ENCODE results near the gene THSD7A.

Gene THSD7A

DNA sequence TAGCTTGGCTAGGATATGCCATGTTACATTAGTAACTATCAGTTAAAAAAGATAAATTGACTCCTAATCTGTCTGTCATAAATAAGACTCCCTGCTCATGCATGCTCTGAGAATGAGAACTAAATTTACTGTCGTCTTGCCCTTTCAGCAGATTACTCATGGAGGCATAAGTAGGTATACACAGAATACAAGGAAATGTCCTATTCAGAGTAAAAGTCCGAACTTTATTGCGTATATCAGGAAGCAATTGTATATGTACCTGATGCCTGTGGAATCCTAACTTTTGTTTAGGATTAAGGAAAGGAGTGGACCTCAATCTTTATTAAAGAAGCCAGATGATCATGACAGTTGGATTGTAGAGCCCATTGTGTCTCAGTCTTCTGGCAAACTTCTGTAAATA is 118.6 kb downstream of the THSD7A start:
- DNase-seq (ENCODE audit: low read depth) = no peak
- no peak overlapping the region for H3K4me3 ChIP-seq (ENCODE audit: low read depth, low read length)
- TF ChIP-seq, protein P1, sequence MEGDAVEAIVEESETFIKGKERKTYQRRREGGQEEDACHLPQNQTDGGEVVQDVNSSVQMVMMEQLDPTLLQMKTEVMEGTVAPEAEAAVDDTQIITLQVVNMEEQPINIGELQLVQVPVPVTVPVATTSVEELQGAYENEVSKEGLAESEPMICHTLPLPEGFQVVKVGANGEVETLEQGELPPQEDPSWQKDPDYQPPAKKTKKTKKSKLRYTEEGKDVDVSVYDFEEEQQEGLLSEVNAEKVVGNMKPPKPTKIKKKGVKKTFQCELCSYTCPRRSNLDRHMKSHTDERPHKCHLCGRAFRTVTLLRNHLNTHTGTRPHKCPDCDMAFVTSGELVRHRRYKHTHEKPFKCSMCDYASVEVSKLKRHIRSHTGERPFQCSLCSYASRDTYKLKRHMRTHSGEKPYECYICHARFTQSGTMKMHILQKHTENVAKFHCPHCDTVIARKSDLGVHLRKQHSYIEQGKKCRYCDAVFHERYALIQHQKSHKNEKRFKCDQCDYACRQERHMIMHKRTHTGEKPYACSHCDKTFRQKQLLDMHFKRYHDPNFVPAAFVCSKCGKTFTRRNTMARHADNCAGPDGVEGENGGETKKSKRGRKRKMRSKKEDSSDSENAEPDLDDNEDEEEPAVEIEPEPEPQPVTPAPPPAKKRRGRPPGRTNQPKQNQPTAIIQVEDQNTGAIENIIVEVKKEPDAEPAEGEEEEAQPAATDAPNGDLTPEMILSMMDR (IDR thresholded peaks at IDR 0.05; ENCODE audit: insufficient read depth, low read depth, low read length, missing control alignments) = no peak

DNA sequence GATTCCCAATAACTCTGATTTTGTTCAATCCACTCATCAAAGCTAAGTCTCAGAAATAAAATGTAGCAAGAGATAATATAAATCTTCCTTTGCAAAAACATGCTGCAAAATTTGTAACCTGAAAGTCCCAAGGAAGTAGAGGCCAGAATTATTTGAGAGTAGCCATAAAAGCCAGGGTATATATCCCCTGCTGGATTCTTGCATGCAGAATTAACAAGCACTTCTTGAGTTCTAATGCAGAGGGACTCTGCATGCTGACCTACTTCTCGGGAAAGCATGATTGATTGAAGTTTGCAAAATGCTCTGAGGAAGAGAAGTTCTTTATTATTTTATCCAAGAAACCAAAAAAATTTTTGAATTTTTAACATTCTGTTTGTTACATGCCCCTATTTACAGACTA is 121.6 kb downstream of the THSD7A start:
- TF ChIP-seq, protein P1 (IDR thresholded peaks at IDR 0.05; ENCODE audit: insufficient read depth, low read depth, low read length, missing control alignments) = no peak
- no peak for DNase-seq (ENCODE audit: low read depth)
- no peak overlapping the region for H3K4me3 ChIP-seq (ENCODE audit: low read depth, low read length)

DNA sequence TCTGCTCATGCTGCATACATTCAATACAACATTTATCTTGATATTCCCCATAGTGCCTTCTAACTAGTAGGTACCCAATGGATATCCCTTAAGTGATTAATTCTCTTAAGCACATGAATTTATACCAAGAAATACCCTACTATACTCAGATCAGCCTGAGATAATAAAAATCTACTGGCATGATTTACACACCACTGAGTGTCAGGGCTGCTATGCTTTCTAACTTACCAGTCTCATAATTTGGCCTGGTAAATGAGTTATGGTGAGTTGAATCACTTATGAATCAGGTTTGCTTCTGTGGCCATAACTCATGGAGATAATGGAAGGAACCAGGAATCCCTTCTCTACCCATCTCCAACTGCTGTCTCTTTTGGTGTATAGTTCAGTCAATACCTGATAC is 122.8 kb downstream of the THSD7A start:
- DNase-seq (ENCODE audit: low read depth) = no peak
- TF ChIP-seq, protein P1 (IDR thresholded peaks at IDR 0.05; ENCODE audit: insufficient read depth, low read depth, low read length, missing control alignments) = no peak

DNA sequence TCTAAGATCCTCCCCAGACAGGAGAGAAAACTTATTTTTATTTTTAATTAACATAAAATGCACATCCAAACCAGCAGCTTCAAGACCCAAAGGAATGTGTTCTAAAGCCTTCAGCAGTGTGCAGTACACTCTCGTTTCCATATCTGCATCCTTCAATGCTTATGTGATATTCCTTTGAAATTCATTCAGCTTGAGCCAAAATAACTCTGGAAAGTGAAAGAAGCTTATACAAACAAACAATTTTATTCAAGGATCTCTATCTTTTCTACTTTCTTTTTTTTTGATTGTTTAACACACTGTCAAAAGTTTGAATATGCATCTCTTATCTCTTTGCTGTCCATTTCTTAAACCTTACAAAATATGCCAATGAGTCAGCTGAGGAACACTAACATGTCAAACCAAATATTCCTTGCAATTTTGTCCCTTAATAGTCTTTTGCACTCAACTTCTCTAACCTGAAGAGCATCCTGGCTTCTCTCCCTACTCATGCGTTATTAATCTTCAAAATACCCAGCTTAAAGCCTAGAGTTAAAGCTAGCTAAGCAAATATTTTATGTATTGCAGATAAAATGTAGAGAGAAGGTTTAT is 124.3 kb downstream of the THSD7A start:
- H3K4me3 ChIP-seq (ENCODE audit: low read depth, low read length) = no peak overlapping the region
- DNase-seq (ENCODE audit: low read depth) = no peak
- TF ChIP-seq, protein P1 (IDR thresholded peaks at IDR 0.05; ENCODE audit: insufficient read depth, low read depth, low read length, missing control alignments) = no peak

More for the DNA sequence above, 122.8 kb downstream of the THSD7A start:
- no peak overlapping the region for H3K4me3 ChIP-seq (ENCODE audit: low read depth, low read length)

DNA sequence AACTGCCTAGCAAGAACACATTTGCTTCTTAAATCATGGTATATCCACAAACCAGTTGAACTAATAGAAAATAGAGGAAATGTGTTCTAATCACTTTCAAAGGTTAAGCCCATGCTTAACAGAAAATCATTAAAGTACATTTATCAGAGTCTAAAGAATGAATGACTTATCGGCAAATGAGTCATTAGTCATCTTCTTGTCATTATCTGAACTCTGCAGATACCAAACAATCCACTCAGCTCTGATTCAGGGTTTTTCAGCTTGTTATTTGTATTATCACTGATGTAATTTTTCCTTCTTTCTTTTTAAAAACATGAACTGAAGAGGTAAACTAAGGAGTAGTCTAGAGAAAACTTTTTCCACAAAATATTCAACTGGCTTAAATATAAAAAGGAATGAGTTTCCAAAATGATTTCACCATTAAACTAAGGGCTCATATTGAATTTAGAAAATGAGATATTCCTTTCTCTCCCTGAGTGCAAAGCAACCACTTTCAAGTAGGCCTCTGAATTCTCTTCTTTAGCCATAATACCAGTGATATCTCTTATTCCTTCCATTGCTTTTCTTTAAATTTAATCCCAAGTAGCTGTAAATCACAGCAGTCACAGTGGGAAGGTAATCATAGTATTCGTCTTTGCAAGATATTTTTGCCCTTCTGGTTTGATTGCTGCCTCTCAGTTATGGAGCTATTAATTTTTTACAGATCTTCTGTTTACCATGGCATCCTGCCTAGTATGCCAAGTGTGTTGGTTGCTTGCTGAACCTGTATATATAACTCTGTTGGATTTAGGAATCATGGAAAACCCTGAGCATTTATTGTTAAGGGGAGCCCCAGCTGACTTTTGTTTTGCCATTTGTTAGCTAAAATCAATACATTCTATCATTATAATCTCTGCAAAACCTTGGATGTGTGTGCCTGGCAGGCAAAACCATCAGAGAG is 125.1 kb downstream of the THSD7A start:
- DNase-seq (ENCODE audit: low read depth) = no peak
- TF ChIP-seq, protein P1 (IDR thresholded peaks at IDR 0.05; ENCODE audit: insufficient read depth, low read depth, low read length, missing control alignments) = no peak
- no peak overlapping the region for H3K4me3 ChIP-seq (ENCODE audit: low read depth, low read length)

DNA sequence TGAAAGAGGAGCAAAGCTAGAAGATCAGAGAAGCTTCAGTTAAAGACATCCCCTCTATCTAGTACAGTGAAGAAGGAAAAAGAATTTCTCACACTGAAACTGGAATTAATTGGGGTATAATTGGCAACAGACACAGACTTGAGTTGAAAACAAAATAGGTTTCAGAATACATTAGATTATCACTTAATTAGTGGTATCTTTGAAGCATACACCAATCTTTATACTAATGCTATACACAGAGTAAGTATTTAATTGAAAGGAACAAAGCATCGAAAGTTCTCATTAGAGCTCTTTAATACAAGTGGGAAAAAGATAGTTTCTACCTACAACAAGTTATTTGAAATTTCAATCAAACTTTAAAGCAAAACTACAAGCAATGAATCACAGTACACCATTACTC is 128.2 kb downstream of the THSD7A start:
- no peak for DNase-seq (ENCODE audit: low read depth)
- H3K4me3 ChIP-seq (ENCODE audit: low read depth, low read length) = no peak overlapping the region
- TF ChIP-seq, protein P1 (IDR thresholded peaks at IDR 0.05; ENCODE audit: insufficient read depth, low read depth, low read length, missing control alignments) = no peak

Data from GM12865 (cell line).